NCI-H69 (cell line): ENCODE measurements around the gene LZTFL1.

Experiments used
- DNase-seq: peaks from one replicate; lab custom pipeline; 2025; lab: John Stamatoyannopoulos, UW

Gene LZTFL1, protein sequence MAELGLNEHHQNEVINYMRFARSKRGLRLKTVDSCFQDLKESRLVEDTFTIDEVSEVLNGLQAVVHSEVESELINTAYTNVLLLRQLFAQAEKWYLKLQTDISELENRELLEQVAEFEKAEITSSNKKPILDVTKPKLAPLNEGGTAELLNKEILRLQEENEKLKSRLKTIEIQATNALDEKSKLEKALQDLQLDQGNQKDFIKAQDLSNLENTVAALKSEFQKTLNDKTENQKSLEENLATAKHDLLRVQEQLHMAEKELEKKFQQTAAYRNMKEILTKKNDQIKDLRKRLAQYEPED

DNA sequence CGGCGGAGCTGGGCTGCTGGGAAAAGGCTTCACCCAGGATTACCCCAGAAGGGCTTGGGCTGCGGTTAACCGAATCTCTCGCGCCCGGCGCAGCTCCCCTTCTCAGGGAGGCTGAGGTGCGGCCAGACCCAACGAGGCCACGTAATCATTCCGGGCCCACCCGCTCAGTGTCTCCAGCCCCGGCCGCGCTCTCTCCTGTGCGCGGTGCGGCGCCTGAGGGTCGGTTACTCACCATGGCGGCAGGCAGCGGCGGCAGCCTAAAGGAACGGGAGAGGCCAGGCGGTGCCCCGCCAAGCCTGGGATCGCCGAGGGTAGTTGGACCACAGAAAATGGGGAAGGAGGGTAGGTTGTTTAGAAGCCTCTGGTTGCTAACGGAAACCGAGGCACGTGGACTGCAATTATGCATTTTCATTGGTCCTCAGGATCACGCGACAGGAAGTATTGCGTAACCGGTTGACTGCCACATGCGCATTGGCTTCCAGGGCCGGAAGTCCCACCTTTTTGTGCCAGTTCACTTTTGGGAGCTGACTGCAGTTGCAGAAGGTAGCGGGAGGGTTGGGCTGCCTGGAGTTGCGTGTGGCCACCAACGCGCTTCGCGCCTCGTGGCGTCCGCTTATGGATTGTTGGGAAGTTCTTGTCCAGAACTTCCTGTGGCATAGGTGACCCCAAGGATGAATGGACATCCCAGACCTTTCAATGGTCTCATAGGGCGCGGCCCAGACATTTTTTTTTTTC, at the start of gene LZTFL1:
LZTFL1 (minus strand) TSS at position 363 of the 735 bp plus-strand sequence; CDS start at position 235, 128 bp downstream.
- DNase-seq = peak; percentile 94

DNA sequence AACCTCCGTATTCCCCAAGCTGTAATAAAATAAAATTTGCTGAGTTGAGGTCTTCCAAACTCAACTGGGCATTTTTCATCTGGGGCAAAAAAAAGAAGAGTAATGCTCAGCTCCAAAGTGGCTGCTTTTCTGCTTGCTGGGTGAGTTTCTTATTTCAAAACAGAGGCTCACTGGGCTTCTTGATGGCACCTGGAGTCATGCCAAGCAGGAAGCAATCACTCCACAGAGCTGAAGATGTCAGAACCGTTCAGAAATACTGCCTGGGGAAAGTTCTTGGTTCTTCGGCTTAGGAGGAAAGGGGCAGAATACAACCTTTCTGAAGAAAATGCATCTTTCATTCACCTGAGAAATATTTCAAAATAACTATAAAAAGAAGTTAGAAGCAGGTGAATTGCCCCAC, 48.5 kb upstream of the LZTFL1 start:
- DNase-seq = peak; percentile 72

DNA sequence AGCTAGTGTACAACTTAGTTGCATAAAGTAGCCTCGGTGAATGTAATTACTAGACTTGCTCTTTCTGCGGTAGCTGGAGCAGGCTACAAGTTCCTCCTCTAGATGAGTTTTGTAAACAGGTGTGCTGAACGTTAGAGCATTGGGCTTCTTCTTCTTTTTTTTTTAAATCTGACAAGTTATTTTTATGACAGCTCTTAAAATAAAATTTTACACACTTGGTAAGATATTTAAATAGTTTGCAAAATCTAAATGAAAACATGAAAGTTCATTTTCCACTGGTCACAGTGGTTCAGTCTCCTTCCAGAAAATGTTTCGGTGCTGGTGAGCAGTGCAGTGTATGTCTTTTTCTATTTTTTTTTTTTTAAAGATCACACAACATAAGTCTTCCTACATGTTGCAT, 47.4 kb upstream of the LZTFL1 start:
- DNase-seq = no peak

DNA sequence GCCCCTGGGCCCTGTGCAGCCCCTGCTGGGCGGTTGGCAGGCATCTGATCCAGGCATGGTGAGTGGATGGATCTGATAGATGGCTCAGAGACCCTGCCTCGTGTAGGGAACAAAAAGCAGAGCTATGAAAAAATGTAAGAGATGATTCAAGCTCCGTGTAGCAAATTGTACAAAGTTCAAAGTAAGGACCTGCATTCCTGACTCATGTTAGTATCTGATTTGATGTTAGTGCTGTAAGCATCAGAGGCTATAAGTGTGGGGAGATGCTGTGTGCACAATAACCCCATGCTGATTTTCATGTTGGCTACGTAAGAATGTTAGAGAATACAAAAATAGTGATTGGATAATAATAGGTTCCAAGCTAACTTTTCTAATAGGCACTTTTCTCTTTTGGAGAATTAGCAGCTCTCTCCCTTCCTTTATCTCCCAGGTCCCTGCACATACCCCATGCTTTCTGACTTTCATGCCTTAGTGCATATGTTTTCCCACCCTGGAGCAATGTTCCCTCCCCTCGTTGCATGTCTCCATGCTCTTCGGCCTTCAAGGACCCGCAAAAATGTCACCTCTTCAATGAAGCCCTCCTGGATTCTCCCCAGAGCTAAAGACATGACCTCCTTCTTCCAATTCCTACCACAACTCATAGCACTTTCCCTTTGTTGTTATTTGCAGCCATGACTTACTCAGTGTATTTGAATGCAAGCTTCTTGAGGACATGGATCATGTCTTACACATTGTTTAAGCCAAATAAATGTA, 46.0 kb upstream of the LZTFL1 start:
- no peak for DNase-seq

DNA sequence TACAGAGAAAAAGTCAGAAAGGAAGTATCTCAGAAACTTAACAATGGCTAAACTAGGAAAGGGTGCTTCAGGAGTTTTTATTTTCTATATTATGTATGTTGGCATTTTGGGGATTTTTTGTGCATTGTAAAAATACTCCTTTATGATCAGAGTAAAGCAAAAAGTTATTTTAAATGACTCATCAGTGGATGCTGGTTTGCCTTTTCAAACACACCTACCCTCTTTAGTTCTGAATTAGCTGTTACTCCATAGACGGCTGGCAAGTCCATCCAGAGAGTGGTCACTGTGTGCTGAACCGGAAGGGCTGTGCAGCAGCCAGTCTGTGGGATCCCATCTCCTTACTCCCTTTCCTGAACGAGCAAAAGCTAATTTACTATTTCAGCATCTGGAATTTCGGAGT, 45.4 kb upstream of the LZTFL1 start:
- DNase-seq = no peak

DNA sequence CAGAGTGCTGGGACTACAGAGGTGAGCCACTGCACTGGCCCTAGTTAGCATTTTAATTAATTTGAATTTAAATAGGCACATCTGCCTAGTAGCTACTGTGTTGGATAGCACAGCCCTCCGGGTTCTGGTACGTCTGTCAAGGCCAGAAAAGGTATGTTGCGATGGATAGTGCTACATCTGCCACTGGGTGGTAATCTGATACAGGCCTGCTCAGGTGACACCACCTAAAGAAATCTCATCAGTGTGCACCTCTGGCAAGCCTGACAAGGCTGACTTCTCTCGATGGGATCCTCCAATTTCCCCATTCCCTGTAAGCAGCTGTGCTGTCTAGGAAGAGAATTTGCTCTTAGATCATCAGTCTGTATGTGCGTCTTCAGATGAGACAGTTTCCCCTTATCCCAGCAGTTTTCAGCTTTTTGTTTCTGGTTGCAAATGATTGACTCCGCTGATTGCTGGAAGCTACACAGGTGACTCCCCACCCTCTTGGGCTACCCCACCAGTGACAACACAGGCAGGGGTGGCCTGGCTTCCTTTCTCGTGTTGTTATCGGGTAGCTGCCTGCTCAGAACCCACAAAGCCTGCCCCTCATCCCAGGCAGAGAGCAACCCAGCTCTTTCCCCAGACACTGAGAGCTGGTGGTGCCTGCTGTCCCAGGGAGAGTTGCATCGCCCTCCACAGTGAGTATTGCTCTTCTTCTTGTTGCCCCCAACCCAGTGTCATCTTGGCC, 44.2 kb upstream of the LZTFL1 start, which contains the start of gene CCR9:
CCR9 (plus strand) TSS at position 565 of the 727 bp plus-strand sequence. CDS start 8,391 bp downstream, outside the sequence.
- DNase-seq = peak; percentile 3

DNA sequence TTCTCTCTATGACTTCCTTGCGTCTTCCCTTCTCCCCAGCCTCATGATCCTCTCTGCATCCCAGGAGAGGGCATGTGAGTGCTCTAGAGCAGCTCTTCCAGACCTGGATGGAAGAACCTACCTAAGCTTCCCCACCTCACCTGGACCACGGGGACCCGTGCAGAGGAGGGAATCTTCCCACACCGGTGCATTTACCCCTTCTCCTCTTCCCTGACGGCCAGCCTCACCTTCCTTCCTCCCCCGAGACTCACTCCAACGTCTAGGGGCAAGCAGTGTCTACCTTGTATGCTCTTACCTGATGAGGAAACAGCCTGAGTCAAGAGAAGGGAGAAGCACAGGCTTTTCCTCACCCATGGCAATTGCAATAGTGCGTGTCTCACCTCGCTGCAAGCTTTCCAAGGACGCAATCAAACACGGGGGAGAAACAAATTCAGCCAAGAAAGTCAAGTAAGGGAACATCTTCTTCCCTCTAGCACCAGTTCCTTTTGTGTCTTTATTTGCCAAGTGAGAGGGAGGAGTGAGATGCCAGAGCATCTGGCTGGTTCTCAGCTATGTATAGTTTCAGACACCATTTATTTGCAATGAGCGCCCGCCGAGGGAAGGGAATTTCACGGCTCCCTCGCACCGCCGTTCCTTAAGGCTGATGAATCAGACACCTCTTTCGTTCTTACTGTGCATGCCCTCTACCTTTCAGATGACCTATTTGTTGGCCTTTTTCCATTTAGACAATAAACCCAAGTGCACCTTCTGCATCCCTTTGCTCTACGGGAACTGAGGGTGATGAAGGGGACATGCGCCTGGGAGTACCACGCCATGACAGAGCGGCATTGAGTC, 42.7 kb upstream of the LZTFL1 start:
- DNase-seq = no peak

DNA sequence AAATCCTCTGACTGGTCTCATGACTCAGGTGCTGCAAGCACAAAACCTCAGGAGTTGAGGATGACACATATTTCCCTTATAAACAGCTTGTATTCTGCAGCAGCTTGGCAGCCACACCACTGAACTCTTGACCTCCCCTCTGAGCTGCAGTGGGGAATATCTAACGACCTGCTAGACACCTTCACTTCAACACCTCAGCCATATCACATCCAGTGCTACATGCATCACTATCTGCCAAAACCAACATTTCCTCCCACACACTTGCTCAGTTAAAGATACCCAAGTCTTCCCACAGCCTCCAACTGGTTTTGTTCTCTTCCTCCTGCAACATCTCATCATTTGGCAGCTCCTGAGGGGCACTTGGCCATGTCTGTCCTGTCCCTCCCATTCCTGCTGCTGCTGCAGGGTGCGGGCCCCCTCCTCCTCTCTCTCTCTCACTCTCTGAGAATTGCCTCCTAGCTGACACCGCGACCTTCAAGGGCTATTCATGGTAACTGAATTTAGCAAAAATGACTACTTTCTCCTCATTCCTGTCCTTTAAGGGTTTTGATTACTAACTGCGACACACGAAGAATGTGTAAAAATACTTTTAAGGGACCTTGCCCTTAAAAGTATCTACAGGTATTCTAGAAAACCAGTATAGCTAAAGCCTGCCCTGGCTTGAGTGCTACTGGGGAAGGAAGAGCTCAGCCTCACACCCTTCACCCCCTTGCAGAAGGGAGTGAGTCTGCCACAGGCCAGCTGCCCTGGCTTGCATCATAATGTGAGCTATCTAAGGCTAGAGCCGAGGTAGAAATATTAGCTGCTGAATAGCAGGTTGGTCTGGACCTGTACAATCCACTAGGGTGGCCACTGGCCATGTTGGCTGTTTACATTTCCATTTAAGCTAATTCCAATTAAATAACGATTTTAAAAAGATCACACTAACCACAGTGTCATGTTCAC, 39.4 kb upstream of the LZTFL1 start:
- no peak for DNase-seq

DNA sequence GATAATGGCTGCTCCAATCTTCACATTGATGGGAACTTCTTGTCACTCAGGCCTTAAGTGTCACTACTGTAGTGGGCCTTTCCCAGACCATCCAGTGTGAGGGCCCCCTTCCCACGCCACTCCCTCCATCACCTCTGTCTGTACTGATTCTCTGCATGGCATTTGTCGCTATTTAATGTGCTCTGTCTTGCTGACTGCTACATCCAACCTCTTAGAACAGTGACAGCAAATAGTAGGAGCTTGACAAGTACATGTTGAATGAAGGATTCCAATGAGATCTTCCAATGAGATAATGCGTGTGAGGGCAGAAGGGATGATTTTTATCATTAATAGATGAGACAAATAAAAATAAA, 38.8 kb upstream of the LZTFL1 start:
- DNase-seq = no peak

DNA sequence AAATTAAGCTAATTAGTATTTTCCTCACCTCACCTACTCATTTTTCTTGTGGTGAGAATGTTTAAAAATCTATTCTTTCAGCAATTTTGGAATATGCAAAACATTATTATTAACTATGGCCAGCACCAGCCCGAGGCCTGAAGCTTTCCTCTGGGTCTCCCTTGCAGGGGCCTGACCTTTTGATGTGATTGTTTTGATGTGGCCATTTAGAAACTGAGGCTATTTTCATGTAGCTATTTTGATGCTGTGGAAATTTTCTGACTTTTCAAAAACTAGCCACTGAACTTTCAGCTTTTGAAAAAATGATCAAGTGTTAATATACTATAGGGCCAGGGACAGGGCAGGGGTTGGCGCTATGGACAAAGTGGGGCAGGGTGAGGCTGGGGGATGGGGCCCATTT, 36.2 kb upstream of the LZTFL1 start:
- no peak for DNase-seq

DNA sequence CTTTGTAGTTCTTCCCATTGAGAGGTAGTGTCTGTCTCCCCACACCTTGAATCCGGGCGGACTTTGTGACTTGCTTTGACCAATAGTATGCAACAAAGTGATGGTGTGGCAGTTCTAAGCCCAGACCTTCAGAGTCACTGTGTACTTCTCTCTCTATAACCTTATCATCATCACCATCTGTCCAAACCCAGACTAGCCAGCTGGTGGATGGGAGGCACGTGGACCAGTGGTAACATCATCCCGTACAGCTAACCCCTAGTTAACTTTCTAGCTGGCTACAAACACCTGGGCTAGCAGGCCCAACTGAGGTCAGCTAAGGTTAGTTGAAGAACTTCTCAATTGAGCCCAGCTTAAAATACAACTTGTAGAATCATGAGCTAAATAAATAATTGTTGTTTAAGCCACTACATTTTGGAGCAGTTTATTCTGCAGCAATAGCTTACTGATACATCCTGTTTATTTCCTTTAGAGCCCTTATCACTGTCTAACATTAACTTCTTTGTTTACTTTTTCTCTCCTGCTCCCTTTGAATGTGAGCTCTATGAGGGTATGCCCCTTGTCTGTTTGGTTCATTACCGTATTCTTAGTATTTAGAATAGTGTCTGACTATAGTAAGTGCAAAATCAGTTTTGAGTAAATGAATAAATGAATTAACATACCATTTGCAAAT, 32.9 kb upstream of the LZTFL1 start:
- no peak for DNase-seq

DNA sequence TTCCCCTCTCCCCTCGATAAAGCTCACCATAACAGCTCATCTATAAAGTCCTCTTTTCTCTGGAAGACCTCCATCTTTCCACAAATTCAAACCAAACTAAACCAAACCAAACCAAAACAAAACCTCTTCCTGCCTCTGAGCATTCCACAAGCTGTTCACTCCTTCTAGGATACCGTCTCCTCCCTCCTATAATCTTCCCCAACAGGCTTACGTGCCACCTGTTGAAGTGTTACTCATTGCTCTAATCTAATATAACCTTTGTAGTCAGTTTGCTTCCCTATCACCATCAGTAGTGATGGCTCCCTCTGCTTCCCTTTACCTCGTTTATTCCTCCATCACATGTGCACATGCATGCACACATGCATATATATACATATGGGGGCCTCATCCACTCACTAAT, 31.7 kb upstream of the LZTFL1 start:
- DNase-seq = no peak

DNA sequence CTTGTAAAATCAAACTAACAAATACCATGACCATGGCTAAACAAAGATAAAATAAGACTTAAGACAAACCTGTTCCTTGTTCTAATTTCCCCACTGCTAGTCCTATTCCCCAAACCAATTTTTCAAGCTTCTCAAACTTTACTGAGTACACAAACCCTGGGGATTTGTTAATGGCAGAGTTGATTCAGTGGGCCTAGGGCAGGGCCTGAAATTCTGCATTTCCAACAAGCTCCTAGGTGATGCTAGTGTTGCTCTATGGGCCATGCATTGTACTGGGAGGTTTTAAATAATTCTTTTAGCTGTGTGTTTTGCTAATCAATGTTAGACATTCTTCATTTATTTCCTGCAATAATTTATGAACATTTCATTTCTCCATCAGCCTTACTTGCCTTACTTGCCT, 31.1 kb upstream of the LZTFL1 start:
- DNase-seq = no peak

DNA sequence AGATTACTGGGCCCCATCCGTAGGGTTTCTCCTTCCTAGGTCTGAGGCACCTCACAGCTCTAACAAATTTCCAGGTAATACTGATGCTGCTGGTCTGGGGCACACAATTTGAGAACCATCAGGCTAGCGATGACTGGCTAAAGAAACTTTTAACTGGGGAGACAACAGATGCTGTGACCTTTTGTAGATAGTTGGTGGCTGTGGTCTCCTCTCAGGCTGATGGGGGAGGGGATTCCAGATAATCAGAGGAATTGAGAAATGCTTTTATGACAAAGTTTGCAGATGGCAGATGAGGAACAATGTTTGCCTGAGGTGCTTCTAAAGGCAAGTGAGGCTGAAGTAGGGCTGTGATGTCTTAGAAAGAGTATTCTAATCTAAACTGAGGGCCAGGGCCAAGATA, 30.6 kb upstream of the LZTFL1 start:
- no peak for DNase-seq

DNA sequence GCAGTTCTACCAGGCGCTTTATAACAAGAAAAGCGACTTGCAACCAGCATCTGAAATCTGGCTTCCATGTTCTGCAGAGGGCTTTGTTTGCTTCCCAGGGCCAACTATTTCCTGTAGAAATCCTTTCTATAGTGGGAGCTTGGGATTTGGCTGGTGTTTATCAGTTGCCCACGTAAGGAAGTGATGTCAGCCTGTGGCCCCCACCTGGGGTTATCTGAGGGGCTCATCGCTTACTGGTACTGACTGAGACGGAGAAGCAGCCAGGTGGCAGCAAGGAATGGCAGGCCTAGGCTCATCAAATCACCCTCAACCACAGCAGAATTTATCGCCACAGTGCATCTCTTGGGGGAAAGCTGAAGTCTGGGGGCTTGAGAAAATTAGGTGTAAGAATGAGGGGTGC, 29.9 kb upstream of the LZTFL1 start:
- no peak for DNase-seq

DNA sequence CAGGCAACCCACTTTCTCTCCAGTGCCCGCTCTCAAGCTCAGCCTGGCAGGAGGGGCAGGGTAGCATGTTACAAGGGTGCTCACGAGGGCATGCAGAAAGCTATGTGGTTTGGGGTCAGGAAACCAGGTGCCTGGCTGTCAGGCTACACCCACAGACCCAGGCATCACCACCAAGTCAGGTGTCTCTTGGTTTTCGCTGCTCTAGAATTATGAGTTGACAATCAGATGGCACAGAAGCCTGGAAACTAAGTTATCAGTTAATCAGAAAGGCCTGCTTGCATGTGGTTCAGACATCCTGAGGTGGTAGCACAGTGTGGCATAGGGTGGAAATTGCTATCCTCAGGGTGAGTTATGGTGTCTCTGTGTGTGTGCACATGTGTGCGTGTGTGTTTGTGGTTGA, 28.2 kb upstream of the LZTFL1 start:
- DNase-seq = no peak

DNA sequence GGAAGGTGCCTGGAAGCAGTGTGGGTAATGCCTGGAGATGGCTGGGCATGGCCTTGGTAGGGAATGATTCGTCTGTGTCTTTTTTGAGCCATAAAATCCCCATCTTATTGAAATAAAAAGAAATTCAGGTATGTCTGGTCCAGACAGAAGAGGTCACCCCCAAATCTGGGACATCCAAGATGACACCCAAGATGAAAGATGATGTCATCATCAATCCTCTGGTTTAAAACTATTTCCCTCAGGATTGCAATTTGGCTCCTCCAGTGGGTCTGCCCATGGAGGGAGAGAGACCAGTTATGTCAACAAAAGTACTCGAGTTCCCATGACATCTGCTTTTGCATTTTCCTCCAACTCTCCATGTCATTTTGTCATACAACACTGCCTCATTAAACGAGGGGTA, 27.7 kb upstream of the LZTFL1 start:
- DNase-seq = no peak

DNA sequence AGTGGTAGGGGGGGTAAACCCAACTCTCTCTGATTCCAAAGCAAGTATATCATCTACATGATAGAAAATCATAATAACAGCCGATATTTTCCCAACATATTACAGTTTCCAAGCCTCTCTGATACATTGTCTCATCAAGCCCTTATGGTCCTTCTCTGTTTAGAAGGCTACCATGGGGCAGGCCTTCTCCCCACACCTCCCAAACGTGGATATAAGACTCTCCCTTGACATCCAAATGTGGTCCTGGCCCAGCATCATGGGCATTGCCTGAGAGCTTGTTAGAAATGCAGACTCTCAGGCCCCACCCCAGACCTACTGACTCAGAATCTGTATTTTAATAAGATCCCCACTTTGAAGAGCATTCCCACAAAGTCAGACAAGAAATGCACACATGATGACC, 26.7 kb upstream of the LZTFL1 start:
- DNase-seq = peak; percentile 30

DNA sequence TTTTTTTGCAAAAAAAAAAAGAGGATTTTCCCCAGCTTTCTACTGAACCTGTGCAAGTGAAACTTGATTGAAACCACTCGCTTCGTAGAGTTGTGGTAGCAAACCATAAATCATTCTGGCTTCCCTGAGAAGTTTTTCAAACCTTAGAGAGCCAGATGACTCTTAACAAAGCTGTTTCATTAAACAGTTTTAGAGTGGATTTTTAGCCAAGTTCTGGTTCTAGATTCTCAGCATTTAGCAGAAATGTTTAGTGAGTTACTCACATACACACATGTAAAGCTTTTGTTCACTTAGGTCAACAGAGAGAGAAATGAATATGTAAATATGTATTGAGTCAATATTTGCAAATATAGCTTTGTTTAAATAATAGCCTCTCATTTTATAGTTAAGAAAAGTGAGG, 26.3 kb upstream of the LZTFL1 start:
- peak; percentile 43 for DNase-seq

DNA sequence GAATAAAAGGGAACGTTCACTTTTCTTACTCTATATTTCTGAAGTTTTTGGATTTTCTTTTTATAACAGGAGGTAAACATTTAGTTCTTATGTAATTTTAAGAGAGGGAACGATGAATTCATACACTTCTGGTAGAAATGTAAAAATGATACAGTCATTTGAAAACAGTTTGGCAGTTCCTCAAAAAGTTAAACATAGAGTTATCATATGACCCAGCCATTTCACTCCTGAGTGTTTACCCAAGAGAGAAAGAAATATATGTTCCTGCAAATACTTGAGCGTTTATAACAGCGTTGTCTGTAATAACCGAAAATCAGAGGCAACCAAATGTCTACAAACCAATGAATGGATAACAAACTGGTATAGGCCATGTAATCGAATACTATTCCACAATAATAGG, 23.6 kb upstream of the LZTFL1 start:
- no peak for DNase-seq
